Heart right ventricle (tissue), 16 donors: ENCODE results near the gene ACADM. TPM values are rescaled to one million over a fixed set of nuclear protein-coding genes. Genes with fewer than 3 reads are reported as not detected.

Experiments
- ATAC-seq, 8 donors: fragments of 200-7000 bp; cut with Tn5 transposase; one replicate each; pipeline ENCODE4 v1.9.1; 2020; ENCODE audit warnings: mild to moderate bottlenecking in 8 of 8, moderate library complexity in 8 of 8, moderate number of reproducible peaks in 1 of 8
- DNase-seq, 2 donors: peaks; one replicate each; pipeline ENCODE4 v3.0.0-alpha.2; 2020
- H3K27ac ChIP-seq, 10 donors: fragments of 200-600 bp; sonication (generic) in 2 of 10; one replicate each; pipeline versions ENCODE4 v1.5.0 to v1.8.0; 2020 to 2022; ENCODE audit warnings: mild to moderate bottlenecking in 3 of 10
- H3K27me3 ChIP-seq, 7 donors: fragments of 200-600 bp; one replicate each; pipeline ENCODE4 v1.8.0; 2021 to 2022; ENCODE audit warnings: mild to moderate bottlenecking in 2 of 7
- H3K36me3 ChIP-seq, 9 donors: fragments of 200-600 bp; sonication (generic) in 1 of 9; one replicate each; pipeline versions ENCODE4 v1.5.0 to v1.8.0; 2020 to 2022; ENCODE audit warnings: mild to moderate bottlenecking in 2 of 9
- H3K4me1 ChIP-seq, 9 donors: fragments of 200-600 bp; sonication (generic) in 1 of 9; one replicate each; pipeline versions ENCODE4 v1.5.0 to v1.8.0; 2020 to 2022; ENCODE audit warnings: mild to moderate bottlenecking in 4 of 9
- H3K4me3 ChIP-seq, 10 donors: fragments of 200-600 bp; sonication (generic) in 2 of 10; one replicate each; pipeline versions ENCODE4 v1.5.0 to v1.8.0; 2020 to 2022; ENCODE audit warnings: mild to moderate bottlenecking in 7 of 10, moderate library complexity in 2 of 10
- H3K9me3 ChIP-seq, 11 donors: fragments of 200-600 bp in 10 of 11; sonication (generic) in 2 of 11; one replicate each; pipeline versions ENCODE4 v1.5.0 to v1.8.0; 2013 to 2022; ENCODE audit warnings: mild to moderate bottlenecking in 2 of 11, control low read depth in 1 of 11, moderate library complexity in 1 of 11
- CTCF ChIP-seq, 9 donors: fragments of 200-600 bp; sonication (generic) in 2 of 9; IDR thresholded peaks; one replicate each; pipeline versions ENCODE4 v1.5.0 to v1.8.0; 2021 to 2022; ENCODE audit warnings: antibody characterized with exemption in 9 of 9, mild to moderate bottlenecking in 5 of 9, moderate library complexity in 1 of 9
- WGBS, 2 donors: extraction: QIAGEN DNeasy Blood & Tissue Kit; methylation state at CpG; one replicate each; pipeline ENCODE4 v1.1.7; 2013; ENCODE audit warnings: inconsistent platforms in 1 of 2; 5-methylcytosine and 5-hydroxymethylcytosine counted together
- intact Hi-C, 10 donors: fragments of 100-400 bp; cut with DNase I; formaldehyde crosslinking; loops; one replicate each; pipeline versions ENCODE4 v1.11.1 to v1.14.2; 2022
- polyA plus RNA-seq, 2 donors: library from polyadenylated mRNA; stranded (reverse); fragments of 200-250 nt; gene quantifications; one replicate each; pipeline ENCODE4 v1.2.3, GENCODE V29; 2013
- total RNA-seq, 10 donors: library from RNA; stranded (reverse); fragmentation: NEBNext Ultra II Directional in 3 of 10; extraction: Animal tissue kit (Norgen Biotek cat#: 25700) in 3 of 10; gene quantifications; one replicate each; pipeline versions ENCODE4 v1.2.1 to v1.2.4, GENCODE V29; 2021 to 2023
- donor health status: Arrhythmogenic right ventricular cardiomyopathy.
- donor health status: ischemic (EF 13 %, LVEDD 7.1; RV severe dilation, severe dysfunction).
- donor health status: healthy with polysubstance abuse.
- donor health status: DM: no; HTN: yes; CAD: no.
- donor health status: DM: no; HTN: no; CAD: no.
- donor health status: ischemic (EF 25% LVEDD 6.9; RV normal size, moderate dysfunction).
- donor health status: ischemic (EF 25% LVEDD 5.7; RV mildly dilated, moderate dysfunction).
- donor health status: healthy.
- donor health status: DM: yes; HTN: yes; CAD: no.
- donor health status: Ischemic cardiomyopathy.
- donor health status: ischemic (EF 35%, LVEDD 5.7; RV mildly dilated, moderate dysfunction).
- donor health status: nonischemic (EF 11% LVEDD 7.7; RV severe dilation, severe dysfunction).
- donor health status: DM: yes; HTN: yes; CAD: no.
- donor health status: PGD.
- donor health status: ischemic (EF 29% LVEDD 5.4; RV normal size, mild dysfunction).
- donor health status: nonischemic (EF 23%, LVEDD 6.1; RV moderate dilation, normal function).

The ACADM gene
- total and polyA plus RNA-seq, 12 donors = 39.3 to 425 (median 339) TPM

GRCh38 chr1:75710832-75711231, 13.7 kb upstream of the ACADM start:
- no peak for TF ChIP-seq CTCF (IDR thresholded peaks at IDR 0.05)
- intact Hi-C loops = no loop called here
- ATAC-seq = no peak

DNA sequence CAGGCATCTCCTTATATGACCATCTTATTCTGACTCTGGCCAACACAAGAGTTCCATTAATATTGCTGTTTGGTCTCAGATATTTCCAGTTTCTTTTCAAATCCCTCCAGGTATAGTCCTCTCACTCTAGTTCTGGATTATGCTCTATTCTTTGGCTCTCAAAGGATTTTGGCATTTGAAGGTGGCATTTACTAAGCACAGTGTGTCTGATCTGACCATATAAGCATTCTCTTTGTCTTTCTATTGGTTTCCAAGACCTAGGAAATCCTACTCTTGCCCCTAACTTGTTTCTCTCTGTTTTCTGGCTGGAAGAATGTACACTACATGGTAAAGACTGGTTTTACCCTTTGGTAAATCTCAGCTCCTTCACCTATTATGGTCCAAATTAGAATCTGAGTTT, 12.7 kb upstream of the ACADM start:
- no peaks in the 10 kb centered on the region for H3K36me3 ChIP-seq
- H3K4me1 ChIP-seq = peaks cover 0 to 14% (median 0%) of the 10 kb centered on the region in 9 donors
- H3K27ac ChIP-seq = peak overlapping the region in 8 of 10 donors; percentile 4 to 75 (median 54)
- peaks cover 0 to 8% (median 0%) of the 10 kb centered on the region in 7 donors for H3K27me3 ChIP-seq
- peak in 4 of 8 donors; percentile 45 to 60 (median 48) for ATAC-seq
- intact Hi-C loops = no loop called here
- no peak for TF ChIP-seq CTCF (IDR thresholded peaks at IDR 0.05)
- no peak overlapping the region for H3K4me3 ChIP-seq
- DNase-seq = no peak
- H3K9me3 ChIP-seq = no peaks in the 10 kb centered on the region

More at GRCh38 chr1:75710832-75711231, 13.7 kb upstream of the ACADM start:
- Histone ChIP-seq H3K9me3 (no peaks in the 10 kb centered on the region), H3K4me1 (peaks cover 0 to 14% (median 0%) of the 10 kb centered on the region in 9 donors), H3K27me3 (peaks cover 0 to 8% (median 0%) of the 10 kb centered on the region in 7 donors), H3K36me3 (no peaks in the 10 kb centered on the region), H3K27ac (peak overlapping the region in 2 of 10 donors; percentile 46 to 61), H3K4me3 (no peak overlapping the region)
- no peak for DNase-seq

GRCh38 chr1:75712306-75712705, 12.2 kb upstream of the ACADM start:
- H3K27ac ChIP-seq = peak overlapping the region in 8 of 10 donors; percentile 4 to 75 (median 54)
- H3K9me3 ChIP-seq = no peaks in the 10 kb centered on the region
- no peak for TF ChIP-seq CTCF (IDR thresholded peaks at IDR 0.05)
- DNase-seq (no peak), ATAC-seq (peak; percentile 52 to 96 (median 83))
- intact Hi-C loops = no loop called here
- no peaks in the 10 kb centered on the region for H3K36me3 ChIP-seq
- H3K4me1 ChIP-seq = peaks cover 0 to 14% (median 0%) of the 10 kb centered on the region in 9 donors
- peaks cover 0 to 8% (median 0%) of the 10 kb centered on the region in 7 donors for H3K27me3 ChIP-seq
- no peak overlapping the region for H3K4me3 ChIP-seq

- Histone ChIP-seq H3K27ac (no peak overlapping the region), H3K36me3 (no peaks in the 10 kb centered on the region), H3K9me3 (no peaks in the 10 kb centered on the region), H3K27me3 (no peaks in the 10 kb centered on the region), H3K4me3 (no peak overlapping the region), H3K4me1 (peaks cover 0 to 8% (median 5%) of the 10 kb centered on the region in 9 donors)
- intact Hi-C loops = loop anchor here in 2 of 10 donors (5.0 to 10.0 kb wide), 2 partner anchors 65 to 67 kb away; partner anchors contain the start of gene RABGGTB (in 2 of the 2)
- ATAC-seq (no peak), DNase-seq (no peak)
- WGBS, 2 donors = 89 to 94% methylated on average over 2 of the region's 2 CpGs
- TF ChIP-seq CTCF (IDR thresholded peaks at IDR 0.05) = no peak
These were observed 4.7 kb upstream of the ACADM start for GRCh38 chr1:75719810-75720209.
